ENCODE measurements around the gene SLC9C2. TPM values are rescaled to one million over a fixed set of nuclear protein-coding genes. Genes with fewer than 3 reads are reported as not detected.
A peak's percentile ranks its signal among the peaks of the same experiment; 100 is the strongest.

The SLC9C2 gene
- total RNA-seq, 1 experiment from 2014 or later: not detected

DNA sequence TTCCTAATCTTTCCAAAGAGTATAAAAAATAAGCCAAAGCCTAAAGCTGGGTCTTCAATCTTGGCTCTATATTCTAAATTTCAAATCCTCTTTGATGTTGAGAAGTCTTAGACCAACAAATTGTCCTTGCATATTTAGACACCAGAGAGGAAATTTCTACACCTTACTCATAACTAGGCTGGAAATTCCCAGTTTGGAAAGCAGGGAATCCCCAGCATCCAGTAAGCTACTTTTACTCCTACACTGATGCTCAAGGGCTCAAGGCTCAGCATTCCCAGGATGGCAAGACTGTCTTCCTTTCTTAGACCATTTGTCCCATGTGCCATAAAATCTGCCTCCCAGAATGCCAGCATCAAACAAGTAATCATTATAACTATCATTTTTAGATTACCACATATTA lies 97.5 kb downstream of the SLC9C2 start (continued):
- TF ChIP-seq, protein P1, sequence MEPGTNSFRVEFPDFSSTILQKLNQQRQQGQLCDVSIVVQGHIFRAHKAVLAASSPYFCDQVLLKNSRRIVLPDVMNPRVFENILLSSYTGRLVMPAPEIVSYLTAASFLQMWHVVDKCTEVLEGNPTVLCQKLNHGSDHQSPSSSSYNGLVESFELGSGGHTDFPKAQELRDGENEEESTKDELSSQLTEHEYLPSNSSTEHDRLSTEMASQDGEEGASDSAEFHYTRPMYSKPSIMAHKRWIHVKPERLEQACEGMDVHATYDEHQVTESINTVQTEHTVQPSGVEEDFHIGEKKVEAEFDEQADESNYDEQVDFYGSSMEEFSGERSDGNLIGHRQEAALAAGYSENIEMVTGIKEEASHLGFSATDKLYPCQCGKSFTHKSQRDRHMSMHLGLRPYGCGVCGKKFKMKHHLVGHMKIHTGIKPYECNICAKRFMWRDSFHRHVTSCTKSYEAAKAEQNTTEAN (CRISPR knock-in tag; IDR thresholded peaks at IDR 0.05): no peak
- no peak for TF ChIP-seq SP1 (CRISPR knock-in tag; conservative IDR thresholded peaks at IDR 0.05)

DNA sequence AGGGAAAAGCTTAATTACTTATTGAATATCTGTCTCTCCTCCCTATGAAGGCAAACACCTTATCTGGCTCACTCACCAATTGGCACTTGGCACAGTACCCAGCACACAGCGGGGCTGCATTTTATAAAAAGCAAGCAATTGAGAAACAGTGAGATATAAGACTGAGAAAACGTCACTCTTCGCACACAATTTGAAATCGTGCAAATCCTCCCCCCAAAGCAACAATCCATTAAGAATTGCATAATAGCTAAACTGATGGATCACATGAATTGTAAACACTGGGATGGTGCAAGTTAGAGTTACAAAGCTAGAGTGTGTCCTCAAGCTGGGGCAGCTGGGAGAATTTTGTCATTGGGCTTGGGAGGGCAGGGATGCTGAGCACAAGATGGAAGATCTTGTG lies 98.6 kb downstream of the SLC9C2 start:
- ATAC-seq (no peak), DNase-seq (ENCODE audit: low spot score) (no peak)
- Mint-ChIP-seq H3K27ac (no peak overlapping the region), H3K9me3 (peaks cover 13% of the 10 kb centered on the region), H3K27me3 (ENCODE audit: low read depth) (no peaks in the 10 kb centered on the region), H3K4me3 (no peak overlapping the region), H3K4me1 (peaks cover 28% of the 10 kb centered on the region), H3K36me3 (peaks cover 4% of the 10 kb centered on the region)
- TF ChIP-seq NR3C1 (CRISPR knock-in tag; conservative IDR thresholded peaks at IDR 0.05; ENCODE audit: low read depth) (no peak), ZNF121 (CRISPR knock-in tag; IDR thresholded peaks at IDR 0.05) (no peak), MYBL2 (CRISPR knock-in tag; IDR thresholded peaks at IDR 0.05) (no peak), PRRX2 (CRISPR knock-in tag; IDR thresholded peaks at IDR 0.05) (no peak), ATF1 (CRISPR knock-in tag; IDR thresholded peaks at IDR 0.05) (no peak), TEAD4 (CRISPR knock-in tag; IDR thresholded peaks at IDR 0.05) (no peak), CREB1 (CRISPR knock-in tag; IDR thresholded peaks at IDR 0.05) (no peak), MXD4 (CRISPR knock-in tag; IDR thresholded peaks at IDR 0.05; ENCODE audit: borderline replicate concordance) (no peak)
- TF ChIP-seq, protein P2, sequence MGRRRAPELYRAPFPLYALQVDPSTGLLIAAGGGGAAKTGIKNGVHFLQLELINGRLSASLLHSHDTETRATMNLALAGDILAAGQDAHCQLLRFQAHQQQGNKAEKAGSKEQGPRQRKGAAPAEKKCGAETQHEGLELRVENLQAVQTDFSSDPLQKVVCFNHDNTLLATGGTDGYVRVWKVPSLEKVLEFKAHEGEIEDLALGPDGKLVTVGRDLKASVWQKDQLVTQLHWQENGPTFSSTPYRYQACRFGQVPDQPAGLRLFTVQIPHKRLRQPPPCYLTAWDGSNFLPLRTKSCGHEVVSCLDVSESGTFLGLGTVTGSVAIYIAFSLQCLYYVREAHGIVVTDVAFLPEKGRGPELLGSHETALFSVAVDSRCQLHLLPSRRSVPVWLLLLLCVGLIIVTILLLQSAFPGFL (CRISPR knock-in tag; IDR thresholded peaks at IDR 0.05; ENCODE audit: borderline replicate concordance): no peak
- TF ChIP-seq, protein P3, sequence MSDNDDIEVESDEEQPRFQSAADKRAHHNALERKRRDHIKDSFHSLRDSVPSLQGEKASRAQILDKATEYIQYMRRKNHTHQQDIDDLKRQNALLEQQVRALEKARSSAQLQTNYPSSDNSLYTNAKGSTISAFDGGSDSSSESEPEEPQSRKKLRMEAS (CRISPR knock-in tag; IDR thresholded peaks at IDR 0.05): no peak
- TF ChIP-seq, protein P4, sequence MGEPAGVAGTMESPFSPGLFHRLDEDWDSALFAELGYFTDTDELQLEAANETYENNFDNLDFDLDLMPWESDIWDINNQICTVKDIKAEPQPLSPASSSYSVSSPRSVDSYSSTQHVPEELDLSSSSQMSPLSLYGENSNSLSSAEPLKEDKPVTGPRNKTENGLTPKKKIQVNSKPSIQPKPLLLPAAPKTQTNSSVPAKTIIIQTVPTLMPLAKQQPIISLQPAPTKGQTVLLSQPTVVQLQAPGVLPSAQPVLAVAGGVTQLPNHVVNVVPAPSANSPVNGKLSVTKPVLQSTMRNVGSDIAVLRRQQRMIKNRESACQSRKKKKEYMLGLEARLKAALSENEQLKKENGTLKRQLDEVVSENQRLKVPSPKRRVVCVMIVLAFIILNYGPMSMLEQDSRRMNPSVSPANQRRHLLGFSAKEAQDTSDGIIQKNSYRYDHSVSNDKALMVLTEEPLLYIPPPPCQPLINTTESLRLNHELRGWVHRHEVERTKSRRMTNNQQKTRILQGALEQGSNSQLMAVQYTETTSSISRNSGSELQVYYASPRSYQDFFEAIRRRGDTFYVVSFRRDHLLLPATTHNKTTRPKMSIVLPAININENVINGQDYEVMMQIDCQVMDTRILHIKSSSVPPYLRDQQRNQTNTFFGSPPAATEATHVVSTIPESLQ (CRISPR knock-in tag; IDR thresholded peaks at IDR 0.05): no peak
- TF ChIP-seq, protein P5, sequence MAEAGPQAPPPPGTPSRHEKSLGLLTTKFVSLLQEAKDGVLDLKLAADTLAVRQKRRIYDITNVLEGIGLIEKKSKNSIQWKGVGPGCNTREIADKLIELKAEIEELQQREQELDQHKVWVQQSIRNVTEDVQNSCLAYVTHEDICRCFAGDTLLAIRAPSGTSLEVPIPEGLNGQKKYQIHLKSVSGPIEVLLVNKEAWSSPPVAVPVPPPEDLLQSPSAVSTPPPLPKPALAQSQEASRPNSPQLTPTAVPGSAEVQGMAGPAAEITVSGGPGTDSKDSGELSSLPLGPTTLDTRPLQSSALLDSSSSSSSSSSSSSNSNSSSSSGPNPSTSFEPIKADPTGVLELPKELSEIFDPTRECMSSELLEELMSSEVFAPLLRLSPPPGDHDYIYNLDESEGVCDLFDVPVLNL (CRISPR knock-in tag; IDR thresholded peaks at IDR 0.05; ENCODE audit: borderline replicate concordance, low read depth): no peak
- ChIA-PET CTCF (interaction anchor here (1.4 to 4.5 kb wide), 2 partner anchors 74 to 84 kb away, joined by 3 to 40 read pairs; no protein-coding TSS in a partner anchor), POLR2A (no interaction called here)

DNA sequence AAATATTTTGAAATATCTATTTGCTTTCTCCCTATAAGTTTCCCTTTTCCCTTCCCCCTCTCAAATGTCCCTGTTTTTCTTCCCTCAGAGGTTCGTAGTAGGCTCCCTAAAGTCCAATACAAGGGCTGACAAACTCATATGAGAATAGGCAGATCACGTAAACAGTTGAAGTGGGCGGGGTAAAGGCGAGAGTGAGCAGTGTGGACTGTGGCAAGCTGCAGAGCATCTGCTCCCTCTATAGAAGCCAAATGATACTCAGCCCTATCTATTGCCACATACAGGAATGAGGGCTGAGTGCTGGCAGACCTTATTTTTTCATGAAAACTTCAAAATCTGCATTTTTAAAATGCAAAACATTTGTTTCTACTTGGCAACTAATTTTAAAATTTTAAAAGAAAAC lies 99.5 kb downstream of the SLC9C2 start:
- POLR2A ChIA-PET: no interaction called here
- TF ChIP-seq, protein P6, sequence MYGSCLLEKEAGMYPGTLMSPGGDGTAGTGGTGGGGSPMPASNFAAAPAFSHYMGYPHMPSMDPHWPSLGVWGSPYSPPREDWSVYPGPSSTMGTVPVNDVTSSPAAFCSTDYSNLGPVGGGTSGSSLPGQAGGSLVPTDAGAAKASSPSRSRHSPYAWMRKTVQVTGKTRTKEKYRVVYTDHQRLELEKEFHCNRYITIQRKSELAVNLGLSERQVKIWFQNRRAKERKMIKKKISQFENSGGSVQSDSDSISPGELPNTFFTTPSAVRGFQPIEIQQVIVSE (CRISPR knock-in tag; IDR thresholded peaks at IDR 0.05; ENCODE audit: borderline replicate concordance): no peak
- TF ChIP-seq FOXP1 (CRISPR knock-in tag; IDR thresholded peaks at IDR 0.05; ENCODE audit: borderline replicate concordance) (no peak), SOX15 (CRISPR knock-in tag; IDR thresholded peaks at IDR 0.05) (no peak), NFYB (CRISPR knock-in tag; conservative IDR thresholded peaks at IDR 0.05; ENCODE audit: low read depth) (no peak), JUN (CRISPR knock-in tag; IDR thresholded peaks at IDR 0.05) (no peak), FOXJ3 (CRISPR knock-in tag; IDR thresholded peaks at IDR 0.05; ENCODE audit: borderline replicate concordance) (no peak), ZNF232 (CRISPR knock-in tag; IDR thresholded peaks at IDR 0.05) (no peak), CREB1 (CRISPR knock-in tag; IDR thresholded peaks at IDR 0.05) (no peak)
- TF ChIP-seq, protein P7, sequence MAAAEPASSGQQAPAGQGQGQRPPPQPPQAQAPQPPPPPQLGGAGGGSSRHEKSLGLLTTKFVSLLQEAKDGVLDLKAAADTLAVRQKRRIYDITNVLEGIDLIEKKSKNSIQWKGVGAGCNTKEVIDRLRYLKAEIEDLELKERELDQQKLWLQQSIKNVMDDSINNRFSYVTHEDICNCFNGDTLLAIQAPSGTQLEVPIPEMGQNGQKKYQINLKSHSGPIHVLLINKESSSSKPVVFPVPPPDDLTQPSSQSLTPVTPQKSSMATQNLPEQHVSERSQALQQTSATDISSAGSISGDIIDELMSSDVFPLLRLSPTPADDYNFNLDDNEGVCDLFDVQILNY (CRISPR knock-in tag; IDR thresholded peaks at IDR 0.05): no peak
- TF ChIP-seq, protein P8, sequence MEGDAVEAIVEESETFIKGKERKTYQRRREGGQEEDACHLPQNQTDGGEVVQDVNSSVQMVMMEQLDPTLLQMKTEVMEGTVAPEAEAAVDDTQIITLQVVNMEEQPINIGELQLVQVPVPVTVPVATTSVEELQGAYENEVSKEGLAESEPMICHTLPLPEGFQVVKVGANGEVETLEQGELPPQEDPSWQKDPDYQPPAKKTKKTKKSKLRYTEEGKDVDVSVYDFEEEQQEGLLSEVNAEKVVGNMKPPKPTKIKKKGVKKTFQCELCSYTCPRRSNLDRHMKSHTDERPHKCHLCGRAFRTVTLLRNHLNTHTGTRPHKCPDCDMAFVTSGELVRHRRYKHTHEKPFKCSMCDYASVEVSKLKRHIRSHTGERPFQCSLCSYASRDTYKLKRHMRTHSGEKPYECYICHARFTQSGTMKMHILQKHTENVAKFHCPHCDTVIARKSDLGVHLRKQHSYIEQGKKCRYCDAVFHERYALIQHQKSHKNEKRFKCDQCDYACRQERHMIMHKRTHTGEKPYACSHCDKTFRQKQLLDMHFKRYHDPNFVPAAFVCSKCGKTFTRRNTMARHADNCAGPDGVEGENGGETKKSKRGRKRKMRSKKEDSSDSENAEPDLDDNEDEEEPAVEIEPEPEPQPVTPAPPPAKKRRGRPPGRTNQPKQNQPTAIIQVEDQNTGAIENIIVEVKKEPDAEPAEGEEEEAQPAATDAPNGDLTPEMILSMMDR (IDR thresholded peaks at IDR 0.05): no peak
- TF ChIP-seq, protein P9, sequence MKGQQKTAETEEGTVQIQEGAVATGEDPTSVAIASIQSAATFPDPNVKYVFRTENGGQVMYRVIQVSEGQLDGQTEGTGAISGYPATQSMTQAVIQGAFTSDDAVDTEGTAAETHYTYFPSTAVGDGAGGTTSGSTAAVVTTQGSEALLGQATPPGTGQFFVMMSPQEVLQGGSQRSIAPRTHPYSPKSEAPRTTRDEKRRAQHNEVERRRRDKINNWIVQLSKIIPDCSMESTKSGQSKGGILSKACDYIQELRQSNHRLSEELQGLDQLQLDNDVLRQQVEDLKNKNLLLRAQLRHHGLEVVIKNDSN (CRISPR knock-in tag; IDR thresholded peaks at IDR 0.05): peak; percentile 54; the same call in 1 of the 2 replicates

More for the DNA sequence above, 99.5 kb downstream of the SLC9C2 start:
- Mint-ChIP-seq H3K27ac (no peak overlapping the region), H3K27me3 (ENCODE audit: low read depth) (no peaks in the 10 kb centered on the region), H3K4me3 (no peak overlapping the region), H3K4me1 (peaks cover 24% of the 10 kb centered on the region), H3K36me3 (peaks cover 9% of the 10 kb centered on the region), H3K9me3 (peaks cover 19% of the 10 kb centered on the region)
- ATAC-seq (peak; percentile 61), DNase-seq (ENCODE audit: low spot score) (no peak)
- CTCF ChIA-PET: interaction anchor here (0.5 to 4.5 kb wide), 3 partner anchors 73 to 92 kb away, joined by 3 to 40 read pairs (median 4); no protein-coding TSS in a partner anchor
